Stimulated activated effector memory CD8-positive, alpha-beta T cell treated with anti-CD3 and anti-CD28 coated beads, Interleukin-12 subunit alpha, Interleukin-12 subunit beta, amount 100 ng/mL, for 72 hours (primary cell): ENCODE results near the gene FBLN2.
"Not testable (repeated sequence)": the region's sequence is repeated elsewhere in the genome, so short reads cannot be mapped to it uniquely, and the experiment has no call there.

Experiments
- ATAC-seq: fragments of 150-1000 bp; cut with Tn5 transposase; 2 replicates; pipeline ENCODE4 v1.10.0; 2021
- DNase-seq, 2 donors: peaks; one replicate each; pipeline ENCODE4 v3.0.0; 2021 to 2022; ENCODE audit warnings: low spot score in 2 of 2
- H3K27ac Mint-ChIP-seq: one replicate; pipeline ENCODE4 v1.8.0; 2022; ENCODE audit warnings: mild to moderate bottlenecking, mixed read lengths
- H3K36me3 Mint-ChIP-seq: one replicate; pipeline ENCODE4 v1.8.0; 2022; ENCODE audit warnings: mild to moderate bottlenecking, mixed read lengths
- H3K4me1 Mint-ChIP-seq: one replicate; pipeline ENCODE4 v1.8.0; 2022; ENCODE audit warnings: mixed read lengths
- H3K4me3 Mint-ChIP-seq: one replicate; pipeline ENCODE4 v1.8.0; 2022; ENCODE audit warnings: mild to moderate bottlenecking, mixed read lengths
- H3K9me3 Mint-ChIP-seq: one replicate; pipeline ENCODE4 v1.8.0; 2022; ENCODE audit warnings: mixed read lengths

FBLN2 gene

DNA sequence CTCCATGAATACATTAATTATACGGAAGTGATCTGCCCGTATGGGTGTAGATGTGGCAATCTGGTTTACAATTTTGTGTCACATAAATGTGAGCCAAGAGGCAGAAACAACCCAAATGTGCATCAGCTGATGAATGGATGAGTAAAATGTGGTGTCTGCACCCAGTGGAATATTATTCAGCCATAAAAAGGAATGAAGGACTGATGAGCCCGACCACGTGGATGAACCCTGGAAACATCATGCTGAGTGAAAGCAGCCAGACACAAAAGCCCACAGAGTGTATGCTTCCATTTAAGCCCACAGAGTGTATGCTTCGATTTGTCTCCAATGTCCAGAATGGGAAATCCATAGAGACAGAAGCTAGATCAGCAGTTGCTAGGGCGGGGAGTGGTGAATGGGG lies 27.6 kb upstream of the FBLN2 start:
- Mint-ChIP-seq H3K4me3 (no peak overlapping the region), H3K27ac (no peak overlapping the region), H3K9me3 (no peaks in the 10 kb centered on the region), H3K36me3 (no peaks in the 10 kb centered on the region), H3K4me1 (no peaks in the 10 kb centered on the region)
- DNase-seq (no peak), ATAC-seq (no peak)

DNA sequence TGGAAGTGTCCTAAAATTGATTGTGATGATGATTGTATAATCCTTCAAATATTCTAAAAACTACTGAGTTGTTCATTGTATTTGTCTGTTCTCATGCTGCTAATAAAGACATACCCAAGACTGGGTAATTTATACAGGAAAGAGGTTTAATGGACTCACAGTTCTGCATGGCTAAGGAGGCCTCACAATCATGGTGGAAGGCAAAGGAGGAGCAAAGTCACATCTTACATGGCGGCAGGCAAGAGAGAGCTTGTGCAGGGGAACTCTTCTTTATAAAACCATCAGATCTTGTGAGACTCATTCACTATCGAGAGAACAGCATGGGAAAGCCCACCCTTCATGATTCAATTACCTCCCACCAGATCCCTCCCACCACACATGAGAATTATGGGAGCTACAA lies 27.2 kb upstream of the FBLN2 start:
- H3K4me3 Mint-ChIP-seq, ATAC-seq, H3K36me3 Mint-ChIP-seq, DNase-seq, H3K27ac Mint-ChIP-seq, H3K4me1 Mint-ChIP-seq, H3K9me3 Mint-ChIP-seq: not testable (repeated sequence)

DNA sequence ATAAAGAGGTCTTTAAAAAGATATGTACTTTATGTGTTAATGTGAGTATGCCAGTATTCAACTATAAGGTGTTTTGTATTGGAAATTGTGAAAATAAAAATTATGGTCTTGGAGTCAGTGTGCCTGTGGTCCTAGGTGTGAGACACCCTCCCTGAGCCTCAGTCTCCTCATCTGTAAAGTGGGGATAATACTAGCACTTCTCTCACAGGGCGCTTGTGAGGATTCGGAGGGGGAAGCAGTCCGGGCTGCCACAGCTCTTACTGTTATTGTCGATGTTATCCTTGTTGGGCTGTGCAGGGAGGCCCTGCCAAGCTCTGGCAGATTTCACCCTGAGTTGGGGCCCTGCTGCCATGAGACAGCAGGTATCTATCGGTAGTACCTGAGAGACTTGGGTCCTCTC lies 26.7 kb upstream of the FBLN2 start:
- H3K36me3 Mint-ChIP-seq, result no peaks in the 10 kb centered on the region
- no peaks in the 10 kb centered on the region for H3K9me3 Mint-ChIP-seq

GRCh38 chr3:13524979-13525669 lies 23.8 kb upstream of the FBLN2 start:
- Mint-ChIP-seq H3K4me3 (no peak overlapping the region), H3K36me3 (no peaks in the 10 kb centered on the region), H3K27ac (no peak overlapping the region), H3K9me3 (no peaks in the 10 kb centered on the region), H3K4me1 (no peaks in the 10 kb centered on the region)
- DNase-seq (no peak), ATAC-seq (no peak)

More for the DNA sequence above, 26.7 kb upstream of the FBLN2 start:
- Mint-ChIP-seq H3K4me3 (no peak overlapping the region), H3K27ac (no peak overlapping the region), H3K4me1 (no peaks in the 10 kb centered on the region)
- ATAC-seq (no peak), DNase-seq (no peak)

- H3K4me3 Mint-ChIP-seq, result no peak overlapping the region
- H3K9me3 Mint-ChIP-seq, result no peaks in the 10 kb centered on the region
- H3K27ac Mint-ChIP-seq, result no peak overlapping the region
- ATAC-seq (no peak), DNase-seq (no peak)
- no peaks in the 10 kb centered on the region for H3K4me1 Mint-ChIP-seq
- no peaks in the 10 kb centered on the region for H3K36me3 Mint-ChIP-seq
Measured at GRCh38 chr3:13525827-13526625, 22.9 kb upstream of the FBLN2 start.

DNA sequence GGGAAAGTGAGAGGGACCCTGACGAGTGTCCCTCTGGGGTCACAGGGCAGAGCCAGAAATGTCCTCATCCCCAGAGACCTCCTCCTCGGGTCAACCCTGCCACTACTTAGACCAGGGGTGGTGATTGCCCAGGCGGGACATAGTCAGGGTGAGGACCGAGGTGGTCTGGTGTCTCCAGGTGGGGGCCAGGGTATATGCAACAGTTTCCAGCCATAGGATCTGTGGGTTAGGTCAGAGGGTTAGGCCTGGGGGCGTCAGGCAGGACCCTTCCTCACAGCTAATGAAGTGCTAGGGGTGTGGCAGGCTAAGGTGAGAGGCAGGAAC lies 22.3 kb upstream of the FBLN2 start:
- H3K9me3 Mint-ChIP-seq, result no peaks in the 10 kb centered on the region
- no peak overlapping the region for H3K27ac Mint-ChIP-seq
- no peaks in the 10 kb centered on the region for H3K36me3 Mint-ChIP-seq
- no peak for DNase-seq
- no peaks in the 10 kb centered on the region for H3K4me1 Mint-ChIP-seq
- H3K4me3 Mint-ChIP-seq, result no peak overlapping the region
- ATAC-seq, result no peak

GRCh38 chr3:13528217-13528867 lies 20.6 kb upstream of the FBLN2 start:
- ATAC-seq (no peak), DNase-seq (no peak)
- no peaks in the 10 kb centered on the region for H3K4me1 Mint-ChIP-seq
- no peak overlapping the region for H3K4me3 Mint-ChIP-seq
- no peaks in the 10 kb centered on the region for H3K9me3 Mint-ChIP-seq
- H3K27ac Mint-ChIP-seq, result no peak overlapping the region
- H3K36me3 Mint-ChIP-seq, result no peaks in the 10 kb centered on the region

GRCh38 chr3:13529196-13530112 lies 19.5 kb upstream of the FBLN2 start:
- no peaks in the 10 kb centered on the region for H3K9me3 Mint-ChIP-seq
- H3K27ac Mint-ChIP-seq, result no peak overlapping the region

DNA sequence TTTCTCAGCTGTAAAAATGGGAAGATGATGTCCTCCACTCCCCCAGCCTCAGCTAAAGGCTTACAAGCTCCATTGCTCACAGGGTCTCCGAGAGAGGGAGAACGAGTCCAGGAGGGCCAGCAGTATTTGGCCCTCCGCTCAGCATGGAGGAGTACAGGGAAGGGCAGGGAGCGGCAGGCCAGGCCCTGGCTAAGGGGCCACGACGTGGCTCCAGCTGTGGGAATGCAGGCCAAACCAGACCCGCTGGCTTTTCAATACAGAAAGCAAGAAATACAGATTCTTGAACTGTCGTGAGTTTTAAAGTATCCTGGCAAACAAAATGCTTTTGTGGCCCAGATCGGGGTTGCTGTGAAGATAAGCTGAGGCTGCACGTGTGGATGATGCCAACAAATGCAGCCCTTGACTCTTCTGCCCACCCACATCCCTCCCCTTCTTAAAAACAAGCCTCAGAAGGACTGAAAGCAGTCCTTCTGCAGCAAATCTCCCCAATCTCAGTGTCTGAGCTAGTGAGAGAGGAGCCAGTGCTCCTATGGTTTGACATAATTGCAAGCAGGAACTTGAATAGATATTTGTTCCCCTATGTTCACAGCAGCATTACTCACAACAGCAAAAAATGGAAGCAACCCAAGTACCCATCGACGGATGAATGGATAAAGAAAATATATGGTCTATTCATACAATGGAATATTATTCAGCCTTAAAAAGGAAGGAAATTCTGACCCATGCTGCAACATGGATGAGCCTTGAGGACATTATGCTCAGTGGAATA lies 18.5 kb upstream of the FBLN2 start:
- H3K9me3 Mint-ChIP-seq, result no peaks in the 10 kb centered on the region
- no peak overlapping the region for H3K27ac Mint-ChIP-seq
- no peak overlapping the region for H3K4me3 Mint-ChIP-seq
- DNase-seq (no peak), ATAC-seq (no peak)
- no peaks in the 10 kb centered on the region for H3K36me3 Mint-ChIP-seq
- no peaks in the 10 kb centered on the region for H3K4me1 Mint-ChIP-seq

More at GRCh38 chr3:13529196-13530112, 19.5 kb upstream of the FBLN2 start:
- Mint-ChIP-seq H3K4me3 (no peak overlapping the region), H3K36me3 (no peaks in the 10 kb centered on the region), H3K4me1 (no peaks in the 10 kb centered on the region)
- peak; percentile 19 for ATAC-seq
- no peak for DNase-seq

- ATAC-seq, result no peak
- Mint-ChIP-seq H3K36me3 (no peaks in the 10 kb centered on the region), H3K4me1 (peaks cover 7% of the 10 kb centered on the region), H3K27ac (no peak overlapping the region), H3K9me3 (no peaks in the 10 kb centered on the region), H3K4me3 (no peak overlapping the region)
- no peak for DNase-seq
Measured at GRCh38 chr3:13532085-13532484, 16.8 kb upstream of the FBLN2 start.

GRCh38 chr3:13532631-13533030 lies 16.3 kb upstream of the FBLN2 start:
- DNase-seq (no peak), ATAC-seq (no peak)
- no peak overlapping the region for H3K27ac Mint-ChIP-seq
- no peaks in the 10 kb centered on the region for H3K9me3 Mint-ChIP-seq
- H3K4me1 Mint-ChIP-seq, result peaks cover 10% of the 10 kb centered on the region
- no peak overlapping the region for H3K4me3 Mint-ChIP-seq
- no peaks in the 10 kb centered on the region for H3K36me3 Mint-ChIP-seq

GRCh38 chr3:13533885-13534301 lies 15.0 kb upstream of the FBLN2 start:
- Mint-ChIP-seq H3K9me3 (no peaks in the 10 kb centered on the region), H3K27ac (no peak overlapping the region), H3K4me3 (no peak overlapping the region), H3K36me3 (no peaks in the 10 kb centered on the region), H3K4me1 (peaks cover 10% of the 10 kb centered on the region)
- DNase-seq (no peak), ATAC-seq (no peak)

GRCh38 chr3:13535526-13535875 lies 13.4 kb upstream of the FBLN2 start:
- H3K4me3 Mint-ChIP-seq, result no peak overlapping the region
- peaks cover 10% of the 10 kb centered on the region for H3K4me1 Mint-ChIP-seq
- DNase-seq (no peak), ATAC-seq (no peak)
- no peaks in the 10 kb centered on the region for H3K9me3 Mint-ChIP-seq
- H3K27ac Mint-ChIP-seq, result no peak overlapping the region
- no peaks in the 10 kb centered on the region for H3K36me3 Mint-ChIP-seq

DNA sequence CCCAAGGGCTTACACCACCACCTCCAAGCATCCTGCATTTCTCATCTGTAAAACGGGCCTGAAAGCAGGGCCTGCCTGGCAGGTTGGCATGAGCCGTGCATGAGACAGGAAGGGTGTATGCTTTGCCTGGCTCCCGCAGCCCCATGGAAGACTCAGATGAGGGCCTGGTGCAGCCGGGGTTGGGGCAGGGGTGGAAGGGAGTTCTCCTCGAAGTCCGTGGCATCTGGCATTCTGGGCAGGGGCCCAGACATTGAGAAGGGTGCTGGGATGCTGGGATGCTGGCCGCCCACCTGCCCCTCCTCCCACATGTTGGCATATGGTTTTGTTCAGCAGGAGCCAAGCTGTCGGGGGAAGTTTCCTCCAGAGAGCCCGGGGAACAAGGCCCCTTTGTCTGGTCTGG lies 13.0 kb upstream of the FBLN2 start:
- Mint-ChIP-seq H3K4me1 (peaks cover 10% of the 10 kb centered on the region), H3K4me3 (no peak overlapping the region), H3K9me3 (no peaks in the 10 kb centered on the region), H3K27ac (no peak overlapping the region), H3K36me3 (no peaks in the 10 kb centered on the region)
- ATAC-seq, result no peak
- no peak for DNase-seq

DNA sequence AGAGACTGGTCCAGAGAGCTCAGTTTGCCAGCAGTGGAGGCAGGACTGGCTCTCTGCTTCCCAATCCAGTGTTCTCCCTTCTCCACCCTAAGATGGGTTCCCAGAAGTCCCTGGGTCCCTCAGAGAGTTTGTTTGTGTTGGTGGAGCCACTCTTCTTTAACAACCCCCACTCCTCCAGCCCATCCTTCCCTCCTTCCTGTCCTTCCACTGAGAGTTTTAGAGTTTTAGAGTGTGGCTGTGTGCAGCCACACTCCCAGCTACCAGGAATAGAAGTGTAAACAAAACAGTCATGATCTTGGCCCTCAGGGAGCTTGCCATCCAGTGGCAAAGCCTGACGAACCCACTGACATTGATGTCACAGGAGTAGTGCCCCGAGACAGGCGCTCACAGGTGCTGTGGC lies 12.5 kb upstream of the FBLN2 start:
- Mint-ChIP-seq H3K4me1 (peaks cover 10% of the 10 kb centered on the region), H3K4me3 (no peak overlapping the region), H3K9me3 (no peaks in the 10 kb centered on the region), H3K27ac (no peak overlapping the region), H3K36me3 (no peaks in the 10 kb centered on the region)
- DNase-seq, result no peak
- ATAC-seq, result no peak
